HG03378 (cell line): Measurements from ENCODE around the gene HSBP1L1.

ENCODE experiments used
- ATAC-seq: cut with Tn5 transposase; IDR thresholded peaks from one replicate; pipeline ENCODE4 v1.9.1; 2021; ENCODE audit warnings: mild to moderate bottlenecking, moderate library complexity; ENCODE audit not compliant: unreplicated experiment

HSBP1L1 gene

DNA sequence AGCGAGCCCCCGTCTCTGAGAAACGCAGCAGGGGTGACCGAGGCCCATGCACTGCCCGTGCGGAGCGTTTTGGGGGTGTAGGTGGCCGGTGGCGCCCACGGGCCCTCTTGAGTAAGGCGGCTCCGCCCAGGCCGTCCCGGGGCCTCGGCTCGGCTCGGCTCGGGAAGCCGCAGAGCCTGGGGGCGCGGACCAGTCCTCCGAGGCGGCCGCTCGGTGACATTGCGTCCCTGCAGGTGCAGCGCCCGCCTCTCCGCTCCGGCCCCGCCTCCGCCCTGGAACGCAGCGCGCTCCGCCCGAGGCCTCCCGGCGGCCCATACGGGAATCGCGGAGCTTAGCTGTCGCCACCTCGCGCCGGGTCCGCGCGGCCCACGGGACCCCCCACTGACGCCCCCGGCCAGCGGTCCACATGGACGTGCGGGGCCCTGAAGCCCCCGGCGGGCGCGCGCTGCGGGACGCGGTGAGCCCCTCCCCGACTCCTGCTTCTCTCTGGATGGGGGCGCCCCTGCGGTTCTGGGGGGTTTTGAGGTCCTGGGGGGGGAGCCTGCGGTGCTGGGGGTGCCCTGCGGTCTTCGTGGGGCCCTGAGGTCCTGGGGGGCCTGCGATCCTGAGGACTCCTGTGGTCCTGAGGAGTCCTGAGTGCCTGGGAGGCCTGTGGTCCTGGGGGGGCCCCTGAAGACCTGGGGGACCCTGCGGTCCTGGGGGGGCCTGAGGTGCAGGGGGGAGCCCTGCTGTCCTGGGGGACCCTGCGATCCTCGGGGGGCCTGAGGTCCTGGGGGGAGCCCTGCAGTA, at the start of gene HSBP1L1:
Gene HSBP1L1, plus strand, starts transcription at position 314 of the 789 bp plus-strand sequence. Its CDS starts 93 bp downstream, at position 407.
- no peak for ATAC-seq

DNA sequence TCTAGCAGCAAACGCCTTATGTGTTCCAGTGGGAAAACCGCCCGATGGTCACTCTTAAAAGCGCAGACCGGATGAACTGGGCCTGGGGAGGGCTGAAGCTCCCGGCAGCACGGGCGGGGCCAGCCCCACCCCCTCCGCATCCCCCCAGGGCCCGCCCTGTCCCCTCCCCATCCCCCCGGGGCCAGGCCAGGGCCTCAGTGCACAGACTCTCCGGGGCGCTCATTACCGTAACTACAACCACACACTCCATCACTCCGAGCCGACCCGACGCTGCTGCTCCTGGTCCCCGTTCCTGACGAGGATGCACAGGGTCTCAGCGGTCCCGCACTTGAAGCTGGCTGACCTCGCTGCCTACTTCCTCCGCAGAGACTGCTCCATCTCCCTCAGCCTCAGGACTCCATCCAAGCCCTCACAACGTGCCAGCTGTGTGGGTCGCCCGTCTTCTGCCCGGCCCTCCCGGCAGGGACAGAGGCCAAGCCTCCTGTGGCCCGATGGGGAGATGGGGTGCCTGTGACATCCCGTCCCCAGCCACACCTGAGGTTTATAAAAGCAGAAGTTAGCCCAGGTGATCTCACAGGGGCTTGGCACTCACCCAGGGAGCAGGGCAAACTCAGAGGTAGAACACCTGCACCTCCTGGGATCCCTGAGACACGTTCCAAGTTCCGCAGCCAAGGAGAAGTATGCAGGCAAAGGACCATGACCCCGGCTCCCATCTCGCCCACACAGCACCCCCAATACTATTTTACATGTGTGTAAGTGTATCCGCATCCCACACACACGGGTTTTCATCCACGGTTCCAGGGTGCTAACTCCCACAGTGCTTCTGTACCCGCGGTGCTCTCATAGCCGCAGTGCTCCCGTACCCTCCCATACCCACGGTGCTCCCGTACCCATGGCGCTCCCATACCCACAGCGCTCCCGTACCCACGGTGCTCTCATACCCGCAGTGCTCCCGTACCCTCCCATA, 49.0 kb upstream of the HSBP1L1 start:
- ATAC-seq: no peak

DNA sequence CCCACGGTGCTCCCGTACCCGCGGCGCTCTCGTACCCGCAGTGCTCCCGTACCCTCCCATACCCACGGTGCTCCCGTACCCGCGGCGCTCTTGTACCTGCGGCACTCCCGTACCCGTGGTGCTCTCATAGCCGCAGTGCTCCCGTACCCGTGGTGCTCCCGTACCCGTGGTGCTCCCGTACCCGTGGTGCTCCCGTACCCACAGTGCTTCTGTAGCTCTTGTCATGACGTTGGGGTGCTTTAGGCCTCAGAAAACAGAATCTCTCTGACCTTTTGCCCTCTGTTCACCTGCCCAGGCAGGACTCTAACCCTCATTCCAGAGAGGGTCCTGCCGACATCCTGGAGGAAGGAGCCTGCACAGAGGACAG, 48.3 kb upstream of the HSBP1L1 start:
- ATAC-seq: no peak

DNA sequence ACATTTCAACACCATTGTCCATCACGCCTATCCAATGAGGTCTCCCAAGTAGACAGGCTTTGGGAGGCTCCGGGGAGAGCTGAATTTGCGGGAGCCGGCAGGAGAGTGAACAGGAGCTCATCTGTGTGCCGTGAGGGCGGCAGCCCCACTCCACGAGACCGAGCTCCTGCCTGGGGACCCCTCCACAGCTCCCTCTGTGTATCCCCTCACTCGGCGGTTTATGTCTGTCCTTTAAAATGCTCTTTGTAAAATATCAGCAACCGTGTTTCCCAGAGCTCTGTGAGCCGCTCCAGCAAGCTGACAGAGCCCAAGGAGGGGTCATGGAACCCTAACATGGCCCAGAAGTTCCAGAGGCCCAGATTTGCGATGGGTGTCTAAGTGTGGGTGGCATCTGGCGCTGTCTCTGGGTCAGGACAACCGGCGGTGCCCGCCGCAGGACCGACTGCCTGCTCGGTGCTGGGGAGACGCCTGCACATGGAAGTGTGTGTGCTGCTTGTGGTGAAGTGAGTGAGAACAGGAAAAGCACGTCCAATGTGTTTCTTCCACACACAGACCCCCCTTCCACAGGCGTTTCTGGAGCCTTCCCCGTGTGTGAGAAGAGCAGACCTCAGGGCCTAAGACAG, 47.8 kb upstream of the HSBP1L1 start:
- ATAC-seq: no peak

DNA sequence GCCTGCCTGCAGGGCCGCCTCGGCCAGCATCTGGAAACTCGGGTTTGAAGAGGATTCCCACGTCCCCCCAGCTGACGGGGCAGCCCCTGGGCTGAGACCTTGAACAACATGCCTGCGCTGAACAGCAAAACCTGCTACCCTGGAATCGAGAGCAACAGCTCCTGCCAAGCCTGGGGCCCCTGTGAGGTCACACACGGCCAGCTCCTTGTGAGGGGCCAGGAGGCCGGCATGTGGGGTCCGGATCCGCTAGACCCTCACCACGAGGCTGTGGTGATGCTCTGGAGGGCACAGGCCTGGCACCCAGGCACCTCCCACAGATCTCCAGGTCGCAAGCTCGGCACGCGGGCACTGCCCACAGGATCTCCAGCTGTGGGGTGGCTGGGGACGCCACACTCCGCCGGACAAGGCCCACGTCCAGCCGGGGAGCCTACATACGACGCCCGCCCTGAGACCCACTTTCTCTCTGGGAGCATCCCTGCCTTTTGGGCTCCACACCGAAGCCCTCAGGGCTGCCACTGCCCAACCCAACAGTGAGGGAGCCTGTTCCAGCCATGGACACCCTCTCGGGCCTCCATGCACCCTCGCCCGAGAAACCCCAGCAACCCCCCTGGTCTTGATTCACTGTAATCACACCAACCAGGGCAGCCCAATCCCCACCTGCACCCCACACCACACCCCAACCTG, 47.1 kb upstream of the HSBP1L1 start:
- no peak for ATAC-seq

DNA sequence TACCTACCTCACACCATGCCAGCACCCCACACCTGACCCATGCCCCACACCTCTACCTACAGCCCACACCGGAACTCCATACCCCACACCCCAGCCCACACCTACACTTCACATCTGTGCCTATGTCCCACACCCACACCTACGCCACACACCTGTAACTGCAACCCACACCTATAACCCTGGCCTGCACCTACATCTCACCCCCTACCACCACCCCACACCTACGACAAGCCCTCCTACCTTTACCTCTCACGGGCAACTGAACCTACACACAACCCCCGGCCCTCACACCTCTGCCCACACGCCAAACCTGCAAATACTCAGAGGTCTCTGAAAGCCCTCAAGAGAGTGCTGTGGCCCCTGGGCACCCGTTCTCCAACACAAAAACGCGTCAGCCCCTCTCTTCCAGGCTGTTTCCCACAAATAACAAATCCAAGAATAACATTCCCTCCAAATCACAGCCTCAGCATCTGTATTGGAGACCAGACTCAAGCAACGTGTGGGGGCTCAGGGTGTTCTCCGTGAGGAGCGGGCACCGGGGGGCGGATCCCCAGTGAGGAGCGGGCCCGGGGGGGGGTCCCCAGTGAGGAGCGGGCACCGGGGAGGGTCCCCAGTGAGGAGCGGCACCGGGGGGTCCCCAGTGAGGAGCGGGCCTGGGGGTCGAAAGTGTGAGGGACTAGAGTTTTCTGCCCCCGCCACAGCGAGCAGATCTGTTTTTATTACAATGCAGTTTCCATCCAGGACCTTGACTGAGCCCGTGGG, 46.4 kb upstream of the HSBP1L1 start:
- no peak for ATAC-seq

DNA sequence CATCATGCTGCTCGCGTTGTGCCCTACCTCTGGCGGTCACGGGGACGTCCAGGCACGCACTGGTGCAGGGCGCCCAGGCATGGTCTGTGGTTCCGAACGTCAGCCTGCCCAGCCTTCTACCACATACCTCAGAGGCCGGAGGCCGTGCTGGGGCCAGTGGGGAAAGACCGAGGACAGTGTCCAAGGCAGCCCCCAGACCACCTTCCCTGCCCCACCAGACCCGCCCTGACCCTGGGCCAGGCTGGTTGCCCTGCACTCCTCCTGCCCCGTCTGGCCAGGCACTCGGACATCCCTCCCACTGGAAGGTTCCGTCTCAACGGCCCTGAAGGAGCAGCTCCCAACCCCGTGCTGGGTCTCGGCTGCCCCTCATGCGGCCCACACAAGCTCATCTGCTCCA, 45.8 kb upstream of the HSBP1L1 start:
- no peak for ATAC-seq

DNA sequence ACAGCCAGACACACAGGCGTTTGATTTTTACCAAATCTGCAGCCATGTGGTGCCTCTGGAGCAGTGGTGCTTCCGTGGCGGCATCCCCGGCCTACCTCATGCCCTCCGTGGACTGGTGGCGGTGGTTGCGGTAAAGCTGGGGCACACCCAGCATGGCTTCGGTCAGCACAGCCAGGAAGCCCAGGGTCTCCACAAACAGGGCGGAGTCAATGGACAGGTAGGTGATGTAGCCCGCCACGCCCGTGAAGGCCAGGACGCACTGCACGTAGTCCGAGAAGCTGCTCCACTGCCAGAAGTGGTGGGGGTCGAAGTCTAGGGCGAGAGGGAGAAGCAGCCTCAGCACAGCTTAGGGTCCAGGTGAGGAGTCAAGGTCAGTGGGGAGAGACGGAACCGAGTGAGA, 45.4 kb upstream of the HSBP1L1 start:
- no peak for ATAC-seq

DNA sequence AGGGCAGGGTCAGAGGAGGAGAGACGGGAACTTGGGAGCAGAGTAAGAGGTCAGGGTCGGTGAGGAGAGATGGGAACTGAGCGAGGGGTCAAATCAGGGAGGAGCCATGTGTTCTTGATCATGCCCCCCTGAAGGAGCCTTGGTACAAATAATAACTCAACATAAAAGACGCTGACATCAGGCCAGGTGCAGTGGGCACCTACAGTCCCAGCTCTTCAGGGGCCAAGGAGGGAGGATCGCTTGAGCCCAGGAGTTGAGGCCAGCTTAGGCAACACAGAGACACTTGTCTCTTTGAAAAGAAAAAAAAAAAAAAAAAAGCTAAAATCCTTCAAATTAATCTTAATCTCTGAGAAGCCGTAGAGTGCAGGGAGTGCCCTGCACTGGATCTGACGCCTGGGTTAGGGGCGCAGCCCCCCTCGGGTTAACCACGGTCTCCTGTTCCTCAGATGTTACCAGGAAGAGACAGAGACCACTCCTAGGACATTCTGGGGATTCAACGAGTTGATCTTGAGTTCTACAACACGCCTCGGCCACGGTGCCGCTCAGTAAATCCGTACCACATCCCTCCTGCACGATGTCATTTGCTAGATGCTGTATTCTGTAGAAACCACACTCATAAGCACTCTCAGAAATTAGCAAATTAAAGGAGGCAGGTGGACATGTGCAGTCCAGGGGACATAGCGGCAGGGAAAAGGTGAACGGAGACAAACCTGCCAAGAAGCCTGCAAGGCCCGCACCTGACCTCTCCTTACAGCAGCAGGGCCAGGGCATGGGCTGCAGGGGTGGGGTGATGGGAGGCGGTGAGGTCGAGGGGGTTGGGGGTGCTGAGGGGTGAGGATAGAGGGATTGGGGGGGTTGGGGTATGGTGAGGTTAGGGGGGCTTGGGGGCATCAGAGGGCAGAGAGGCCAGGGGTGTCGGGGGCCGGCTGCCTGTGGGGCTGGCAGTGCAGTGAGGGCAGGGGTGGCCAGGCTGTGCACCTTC, 42.2 kb upstream of the HSBP1L1 start:
- ATAC-seq: no peak

DNA sequence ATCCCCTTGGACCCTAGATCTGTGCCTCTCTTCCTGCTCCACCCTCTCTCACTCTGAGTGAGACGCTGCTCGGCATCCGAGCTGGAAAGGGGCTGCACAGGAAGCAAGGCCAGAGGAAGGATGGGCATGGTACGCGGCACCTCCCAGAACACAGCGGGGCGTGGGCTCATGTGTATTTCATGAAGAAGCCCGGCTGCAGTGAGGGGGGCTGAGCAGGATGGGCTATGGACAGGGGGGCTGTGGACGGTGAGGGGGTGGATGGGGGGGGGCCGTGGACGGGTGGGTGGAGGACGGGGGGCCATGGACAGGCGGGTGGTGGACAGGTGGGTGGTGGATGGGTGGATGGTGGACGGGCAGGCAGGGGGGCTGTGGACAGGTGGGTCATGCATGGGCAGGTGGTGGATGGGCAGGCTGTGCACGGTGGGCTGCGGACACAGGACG, 41.5 kb upstream of the HSBP1L1 start:
- ATAC-seq: no peak

DNA sequence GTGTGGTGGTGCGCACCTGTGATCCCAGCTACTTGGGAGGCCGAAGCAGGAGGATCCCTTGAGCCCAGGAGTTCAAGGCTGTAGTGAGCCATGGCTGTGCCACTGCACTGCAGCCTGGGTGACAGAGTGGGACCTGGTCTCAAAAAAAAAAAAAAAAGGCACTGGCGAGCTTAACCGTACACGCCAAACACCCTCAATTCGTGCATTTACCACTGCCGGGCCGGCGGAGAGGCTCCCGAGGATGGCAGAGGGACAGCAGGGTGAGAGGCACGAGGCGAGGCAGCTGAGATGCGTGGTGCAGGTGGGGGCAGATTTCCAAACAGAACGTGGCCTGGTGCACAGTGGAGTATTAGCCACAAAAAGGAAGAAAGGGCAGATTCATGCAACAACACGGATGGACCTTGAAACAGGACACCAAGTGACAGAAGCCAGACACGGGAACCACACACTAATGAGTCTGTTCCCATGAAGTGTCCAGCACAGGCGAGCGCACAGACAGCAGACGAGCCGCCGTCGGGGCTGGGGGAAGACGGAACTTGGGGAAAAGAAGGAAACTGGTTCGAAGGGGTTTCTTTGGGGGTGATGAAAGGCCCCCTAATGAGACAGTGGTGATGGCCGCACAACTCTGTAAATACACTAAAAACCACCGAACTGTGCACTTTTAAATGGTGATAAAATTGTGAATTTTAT, 40.4 kb upstream of the HSBP1L1 start:
- ATAC-seq: no peak

DNA sequence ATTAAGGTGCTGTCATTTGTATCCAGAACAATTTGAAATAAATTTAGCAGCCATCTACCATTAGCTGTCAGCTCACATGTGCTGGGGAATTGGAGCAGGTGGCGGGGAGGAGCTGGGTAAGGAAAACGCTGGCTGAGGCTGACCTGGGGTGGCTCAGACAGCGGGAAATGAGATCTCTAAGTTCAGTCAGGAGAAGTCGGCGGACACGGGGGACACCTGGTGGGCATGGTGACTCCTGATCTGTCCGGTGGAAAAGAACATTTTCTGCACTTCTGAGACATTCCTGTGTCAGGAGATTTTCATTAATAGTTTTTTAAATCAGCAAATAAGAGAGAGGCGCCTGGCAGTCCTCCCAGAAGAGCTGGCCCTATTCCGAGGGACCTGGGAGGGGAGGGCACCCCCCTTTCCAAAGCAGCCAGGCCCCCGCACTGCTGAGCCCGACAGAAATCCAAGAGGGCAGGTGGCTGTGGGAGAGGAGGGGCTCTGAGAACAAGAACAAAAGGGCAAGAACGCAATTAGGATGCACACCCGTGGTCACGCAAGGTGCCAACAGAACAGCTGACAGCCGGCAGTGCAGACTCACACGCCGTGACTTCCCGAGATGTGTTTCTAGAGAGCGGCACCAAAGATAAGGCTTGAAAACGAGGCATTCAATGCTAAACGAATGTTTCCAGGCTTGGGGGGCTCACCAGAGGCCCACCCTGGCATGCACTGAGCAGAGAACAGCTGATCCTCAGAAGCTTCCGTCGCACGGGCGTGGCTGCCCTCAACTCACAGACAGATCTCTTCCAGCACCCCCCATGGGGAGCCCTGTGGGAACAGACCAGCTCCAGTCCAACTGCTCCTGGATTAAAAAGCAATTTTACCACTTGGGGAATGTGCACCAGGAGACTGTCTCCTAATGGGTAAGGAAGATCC, 39.4 kb upstream of the HSBP1L1 start:
- no peak for ATAC-seq

DNA sequence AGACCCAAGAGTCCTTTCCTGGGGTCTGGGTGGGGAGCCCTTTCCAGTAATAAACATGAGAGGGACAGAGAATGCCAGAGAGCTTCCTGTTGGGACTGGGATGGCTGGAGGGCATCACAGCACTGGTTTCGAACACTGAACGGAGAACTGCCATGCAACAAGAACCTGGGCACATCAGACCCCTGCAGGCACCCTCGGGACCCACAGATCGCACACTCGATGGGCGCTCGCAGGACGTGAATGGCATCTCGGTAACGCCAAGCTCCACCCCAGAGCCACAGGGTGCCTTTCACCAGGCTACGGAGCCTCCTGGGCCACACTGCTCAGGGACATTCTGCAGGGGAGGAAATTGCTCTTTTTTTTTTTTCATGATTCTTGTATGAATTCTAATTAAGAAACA, 38.1 kb upstream of the HSBP1L1 start:
- no peak for ATAC-seq

DNA sequence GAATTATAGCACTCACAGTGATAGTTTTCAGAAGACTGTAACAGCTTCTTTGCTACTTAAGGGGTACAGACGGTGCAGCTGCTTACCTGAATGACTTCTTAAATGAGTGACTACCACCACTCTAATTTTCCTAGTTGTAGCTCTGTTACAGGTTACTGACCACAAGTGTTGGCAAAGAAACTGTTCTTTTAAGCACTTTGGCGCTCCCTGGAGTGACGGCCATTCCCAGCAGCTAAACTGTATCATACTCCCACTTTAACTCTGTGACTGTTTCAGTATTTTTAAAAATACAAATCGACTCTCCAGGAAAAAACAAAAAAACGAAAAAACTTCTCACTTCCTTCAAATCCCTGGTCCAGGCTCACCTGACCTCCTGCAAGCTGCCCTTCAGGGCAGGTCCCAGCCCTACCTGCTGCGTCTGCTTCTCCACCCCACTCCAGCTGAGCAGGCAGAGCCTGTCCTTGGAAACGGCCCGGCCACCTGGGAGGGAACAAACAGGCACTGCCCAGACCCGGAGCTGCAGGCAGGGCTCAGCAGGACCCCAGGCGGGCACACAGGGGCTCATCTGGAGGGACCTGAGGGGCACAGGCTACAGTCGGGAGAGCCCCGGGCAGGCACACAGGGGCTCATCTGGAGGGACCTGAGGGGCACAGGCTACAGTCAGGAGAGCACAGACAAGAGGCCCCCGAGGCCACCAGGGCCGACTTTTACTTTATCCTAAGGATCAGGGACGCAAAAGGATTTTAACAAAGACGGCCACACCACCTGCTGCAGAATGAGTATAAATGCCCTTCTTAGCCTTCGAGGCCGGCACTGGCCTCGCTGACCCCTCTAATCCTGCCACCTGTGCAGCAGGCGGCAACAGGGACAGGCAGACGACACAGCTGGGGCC, 37.5 kb upstream of the HSBP1L1 start:
- ATAC-seq: no peak

DNA sequence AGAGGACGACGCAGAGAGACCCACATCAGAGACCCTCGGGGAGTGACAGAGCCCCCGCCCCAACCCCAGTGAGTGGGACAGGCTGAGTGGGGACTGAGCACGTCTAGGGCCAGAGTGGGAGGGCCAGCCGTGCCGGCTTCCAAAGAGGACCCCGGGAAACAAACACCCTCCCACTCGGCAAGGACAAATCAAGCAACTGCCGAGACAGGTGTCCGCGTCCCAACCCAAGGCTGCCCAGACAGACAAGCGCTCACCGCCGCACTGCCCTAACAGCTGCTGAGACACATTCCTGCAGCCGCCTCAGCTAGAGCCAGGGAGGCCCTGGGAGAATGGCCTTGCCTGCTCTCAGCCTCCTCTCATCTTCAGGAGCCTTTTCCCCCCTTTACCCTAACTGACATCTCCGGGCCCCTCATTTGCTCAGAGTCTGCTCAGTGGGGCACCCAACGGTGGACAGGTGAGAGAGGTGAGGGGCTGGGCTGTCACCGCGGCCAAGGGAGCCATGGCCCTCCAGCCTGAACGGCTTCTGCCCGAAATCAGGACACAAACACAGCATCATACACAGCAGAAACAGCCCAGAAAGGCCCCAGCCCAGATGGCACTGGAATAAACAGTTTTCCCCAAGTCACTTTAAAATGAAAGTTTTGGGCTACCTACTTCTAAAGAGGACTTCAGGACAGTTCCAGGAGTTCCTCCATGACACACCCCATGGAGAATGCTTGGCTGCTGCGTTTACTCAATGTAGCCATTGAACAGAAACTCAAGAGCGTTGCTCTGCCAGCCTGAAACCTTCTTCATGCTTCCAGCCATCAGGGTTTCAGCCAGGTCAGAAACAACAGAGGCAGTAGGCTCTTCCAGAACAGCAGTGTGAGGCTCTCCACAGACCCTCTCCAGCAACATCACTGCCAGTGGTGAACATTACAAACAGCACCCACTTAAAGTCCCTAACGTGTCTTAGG, 36.6 kb upstream of the HSBP1L1 start:
- ATAC-seq: no peak
